Stimulated activated naive CD8-positive, alpha-beta T cell treated with anti-CD3 and anti-CD28 coated beads, Interleukin-15, amount 100 ng/mL, for 72 hours (primary cell): ENCODE measurements around the gene PARD6B.
A peak's percentile ranks its signal among the peaks of the same experiment; 100 is the strongest.
"Not testable (repeated sequence)": the region's sequence is repeated elsewhere in the genome, so short reads cannot be mapped to it uniquely, and the experiment has no call there.

ENCODE experiments used
- ATAC-seq: fragments of 150-1000 bp; cut with Tn5 transposase; 2 replicates; pipeline ENCODE4 v1.10.0; 2021; ENCODE audit warnings: mild to moderate bottlenecking, moderate library complexity
- DNase-seq, 2 donors: peaks; one replicate each; pipeline ENCODE4 v3.0.0; 2021 to 2022
- H3K27ac Mint-ChIP-seq, 2 donors: one replicate each; pipeline ENCODE4 v1.8.0; 2022; ENCODE audit warnings: mild to moderate bottlenecking in 2 of 2, mixed read lengths in 2 of 2, moderate library complexity in 2 of 2
- H3K27me3 Mint-ChIP-seq: one replicate; pipeline ENCODE4 v1.8.0; 2022; ENCODE audit warnings: mixed read lengths
- H3K4me1 Mint-ChIP-seq: one replicate; pipeline ENCODE4 v1.8.0; 2022; ENCODE audit warnings: mild to moderate bottlenecking, mixed read lengths
- H3K4me3 Mint-ChIP-seq, 2 donors: one replicate each; pipeline ENCODE4 v1.8.0; 2022; ENCODE audit warnings: mild to moderate bottlenecking in 2 of 2, mixed read lengths in 2 of 2, moderate library complexity in 1 of 2
- H3K9me3 Mint-ChIP-seq, 2 donors: one replicate each; pipeline ENCODE4 v1.8.0; 2022; ENCODE audit warnings: mixed read lengths in 2 of 2

PARD6B gene

DNA sequence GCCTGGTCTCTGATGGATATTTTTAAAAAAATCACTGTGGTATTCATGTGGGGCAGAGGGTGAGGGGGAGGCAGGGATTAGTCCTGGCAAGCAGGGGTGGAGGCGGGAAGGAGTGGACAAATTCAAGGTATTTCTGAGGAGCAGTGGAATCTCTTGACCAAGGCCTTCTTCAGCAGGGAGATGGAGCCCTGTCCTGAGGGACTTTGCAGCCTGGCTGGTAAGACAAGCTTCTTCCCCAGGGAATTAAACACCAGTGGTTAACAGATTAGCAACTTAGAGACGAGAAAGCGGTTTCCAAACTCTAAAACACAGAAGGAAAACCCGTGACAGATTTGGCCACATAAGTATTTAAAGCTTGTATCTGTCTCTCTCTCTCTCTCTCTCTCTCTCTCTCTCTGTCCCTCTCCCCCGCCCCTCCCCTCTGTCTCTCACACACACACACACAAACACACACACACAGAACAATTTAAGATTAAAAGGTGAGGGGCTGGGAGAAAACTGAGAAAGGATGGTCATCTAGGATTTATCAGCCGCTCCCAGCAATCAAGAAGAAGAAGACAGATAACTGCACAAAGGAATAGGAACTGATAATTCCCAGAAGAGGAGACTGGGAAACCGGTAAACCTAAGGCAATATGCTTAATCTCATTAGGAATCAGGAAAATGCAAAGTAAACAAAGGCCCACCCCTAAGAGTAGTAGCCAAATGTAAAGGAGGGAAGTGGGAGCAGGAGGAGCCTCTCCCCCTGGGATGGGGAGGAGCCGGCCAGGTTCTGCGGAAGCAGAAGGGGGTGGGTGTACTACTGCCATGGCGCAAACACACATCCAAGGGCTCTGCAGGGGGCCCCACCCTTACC is 35.8 kb downstream of the PARD6B start:
- H3K4me3 Mint-ChIP-seq, H3K27ac Mint-ChIP-seq, H3K27me3 Mint-ChIP-seq, ATAC-seq, H3K9me3 Mint-ChIP-seq, DNase-seq: not testable (repeated sequence)
- H3K4me1 Mint-ChIP-seq = peaks cover 11% of the 10 kb centered on the region

DNA sequence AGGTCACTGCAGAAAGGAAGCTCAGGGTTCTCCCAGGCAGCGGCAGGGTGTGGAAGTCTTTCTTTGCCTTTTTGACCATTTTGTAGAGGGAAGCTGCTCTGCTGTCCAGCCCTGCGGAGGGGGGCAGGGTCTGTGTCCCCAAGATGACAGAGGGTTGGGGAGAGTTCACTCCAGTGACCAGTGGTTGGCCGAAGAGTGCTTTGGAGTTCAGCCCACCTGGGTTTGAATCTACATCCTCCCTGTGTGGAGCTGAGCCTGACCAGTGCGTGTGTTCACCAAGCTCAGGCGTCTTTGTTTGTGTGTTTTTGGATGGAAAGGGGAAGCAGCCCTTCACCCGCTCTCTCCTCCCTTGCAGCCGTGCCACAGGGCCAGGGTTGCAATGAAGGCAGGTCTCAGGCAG is 37.6 kb downstream of the PARD6B start:
- H3K27me3 Mint-ChIP-seq, H3K9me3 Mint-ChIP-seq, ATAC-seq, H3K4me3 Mint-ChIP-seq, DNase-seq, H3K27ac Mint-ChIP-seq: not testable (repeated sequence)
- peaks cover 11% of the 10 kb centered on the region for H3K4me1 Mint-ChIP-seq

DNA sequence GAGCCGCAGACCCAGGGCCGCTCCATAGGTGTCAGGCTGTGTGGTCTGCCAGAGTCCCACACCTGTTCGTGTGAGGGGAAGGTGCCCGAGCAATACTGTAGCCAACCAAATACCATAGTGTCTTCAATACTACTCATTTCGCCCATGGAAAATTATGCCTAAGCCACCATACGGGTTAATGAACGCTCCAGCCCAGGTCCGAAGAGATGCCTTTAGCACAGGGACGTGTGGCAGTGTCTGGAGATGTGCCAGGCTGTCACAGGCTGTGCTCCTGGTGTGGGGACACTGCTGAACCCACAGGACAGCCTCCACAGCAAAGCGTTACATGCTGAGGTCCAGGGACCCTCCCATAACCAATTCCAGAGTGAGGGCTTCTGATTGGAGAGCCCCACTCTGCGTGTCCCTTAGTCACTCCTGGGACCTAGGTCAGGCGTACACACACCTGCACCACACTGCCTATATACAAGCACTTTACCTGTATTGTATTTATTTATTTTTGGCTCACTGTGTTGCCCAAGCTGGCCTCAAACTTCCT is 38.2 kb downstream of the PARD6B start:
- ATAC-seq, H3K27me3 Mint-ChIP-seq, H3K4me3 Mint-ChIP-seq, DNase-seq, H3K27ac Mint-ChIP-seq, H3K9me3 Mint-ChIP-seq: not testable (repeated sequence)
- H3K4me1 Mint-ChIP-seq = peaks cover 11% of the 10 kb centered on the region

DNA sequence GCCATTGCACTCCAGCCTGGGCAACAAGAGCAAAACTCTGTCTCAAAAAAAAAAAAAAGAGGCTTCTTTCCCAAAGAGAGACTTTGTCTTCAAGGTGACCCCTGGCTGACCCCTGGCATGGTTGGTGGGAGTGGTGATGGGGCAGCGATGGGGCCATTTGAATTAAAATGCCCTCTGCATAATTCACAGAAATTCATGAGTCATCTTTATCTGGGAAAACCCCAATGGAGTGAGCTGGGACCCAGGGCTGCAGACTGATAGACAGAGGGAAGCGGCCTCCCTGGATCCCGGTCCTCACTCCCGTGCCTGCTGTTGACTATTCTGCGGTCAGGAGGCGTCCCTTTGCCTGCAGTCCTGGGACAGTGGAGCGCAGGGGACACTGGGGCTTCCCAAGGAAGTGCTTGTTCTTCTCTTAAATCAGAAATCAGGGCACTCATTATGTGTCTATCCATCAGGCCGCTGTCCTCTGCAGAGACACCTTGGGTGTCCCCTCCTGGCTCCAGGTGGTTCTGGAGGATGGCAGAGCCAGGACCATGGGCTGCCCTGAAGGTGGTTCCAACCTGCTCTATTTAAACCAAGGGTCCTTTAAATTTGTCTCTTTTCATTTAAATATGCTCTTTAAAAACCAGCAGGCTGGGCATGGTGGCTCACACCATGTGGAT is 40.2 kb downstream of the PARD6B start:
- DNase-seq, H3K9me3 Mint-ChIP-seq, H3K27me3 Mint-ChIP-seq, H3K4me3 Mint-ChIP-seq, ATAC-seq: not testable (repeated sequence)
- Mint-ChIP-seq H3K27ac (peak overlapping the region; percentile 8 to 12), H3K4me1 (peaks cover 11% of the 10 kb centered on the region)

DNA sequence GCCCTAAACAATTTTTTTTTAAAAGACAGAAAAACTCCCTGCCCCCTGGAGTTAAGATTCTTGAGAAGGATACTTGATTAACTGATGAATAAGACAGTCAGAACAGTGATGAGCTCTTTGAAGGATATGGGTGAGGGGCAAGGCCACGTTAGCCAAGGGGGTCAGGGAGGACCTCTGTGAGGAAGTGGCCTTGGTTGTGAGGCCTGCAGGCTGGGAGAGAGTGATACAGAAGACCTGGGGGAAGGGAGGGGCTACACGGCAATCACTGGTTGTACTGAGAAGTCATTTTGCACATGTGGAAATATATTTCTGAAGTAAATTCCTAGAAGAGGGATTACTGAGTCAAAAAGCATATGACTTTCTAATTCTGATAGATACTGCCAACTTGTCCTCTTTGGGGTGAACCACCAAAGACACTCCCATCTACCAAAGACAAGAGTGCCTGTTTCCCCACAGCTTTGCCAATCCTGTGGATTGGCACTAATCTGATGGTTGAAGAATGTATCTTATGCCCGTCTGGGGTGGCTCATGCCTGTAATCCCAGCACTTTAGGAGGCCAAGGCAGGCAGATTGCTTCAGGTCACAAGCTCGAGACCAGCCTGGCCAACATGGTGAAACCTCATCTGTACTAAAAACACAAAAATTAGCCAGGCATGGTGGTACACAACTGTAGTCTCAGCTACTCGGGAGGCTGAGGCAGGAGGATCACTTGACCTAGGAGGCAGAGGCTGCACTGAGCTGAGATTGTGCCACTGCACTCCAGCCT is 41.2 kb downstream of the PARD6B start:
- peaks cover 11% of the 10 kb centered on the region for H3K4me1 Mint-ChIP-seq
- DNase-seq (no peak), ATAC-seq (no peak)
- no peaks in the 10 kb centered on the region for H3K9me3 Mint-ChIP-seq
- H3K27ac Mint-ChIP-seq = no peak overlapping the region
- no peak overlapping the region for H3K4me3 Mint-ChIP-seq
- no peaks in the 10 kb centered on the region for H3K27me3 Mint-ChIP-seq

DNA sequence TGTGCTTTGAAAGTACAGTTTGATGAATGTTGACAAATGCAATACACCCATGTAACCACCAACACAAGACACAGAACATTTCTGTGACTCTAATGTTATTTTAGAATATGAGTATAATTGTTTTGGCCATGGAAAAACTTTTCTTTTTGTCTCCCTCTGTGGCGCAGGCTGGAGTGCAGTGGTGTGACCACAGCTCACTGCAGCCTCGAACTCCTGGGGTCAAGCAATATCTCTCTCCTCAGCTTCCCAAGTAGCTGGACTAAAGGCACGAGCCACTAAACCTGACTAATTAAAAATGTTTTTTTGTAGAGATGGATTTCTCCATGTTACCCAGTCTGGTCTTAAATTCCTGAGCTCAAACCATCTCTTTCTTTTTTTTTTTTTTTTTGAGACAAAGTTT is 43.1 kb downstream of the PARD6B start:
- peak overlapping the region in 1 of 2 donors; percentile 65 for H3K27ac Mint-ChIP-seq
- H3K4me1 Mint-ChIP-seq = peaks cover 11% of the 10 kb centered on the region
- no peak for ATAC-seq
- no peaks in the 10 kb centered on the region for H3K27me3 Mint-ChIP-seq
- no peak overlapping the region for H3K4me3 Mint-ChIP-seq
- H3K9me3 Mint-ChIP-seq = no peaks in the 10 kb centered on the region
- no peak for DNase-seq

DNA sequence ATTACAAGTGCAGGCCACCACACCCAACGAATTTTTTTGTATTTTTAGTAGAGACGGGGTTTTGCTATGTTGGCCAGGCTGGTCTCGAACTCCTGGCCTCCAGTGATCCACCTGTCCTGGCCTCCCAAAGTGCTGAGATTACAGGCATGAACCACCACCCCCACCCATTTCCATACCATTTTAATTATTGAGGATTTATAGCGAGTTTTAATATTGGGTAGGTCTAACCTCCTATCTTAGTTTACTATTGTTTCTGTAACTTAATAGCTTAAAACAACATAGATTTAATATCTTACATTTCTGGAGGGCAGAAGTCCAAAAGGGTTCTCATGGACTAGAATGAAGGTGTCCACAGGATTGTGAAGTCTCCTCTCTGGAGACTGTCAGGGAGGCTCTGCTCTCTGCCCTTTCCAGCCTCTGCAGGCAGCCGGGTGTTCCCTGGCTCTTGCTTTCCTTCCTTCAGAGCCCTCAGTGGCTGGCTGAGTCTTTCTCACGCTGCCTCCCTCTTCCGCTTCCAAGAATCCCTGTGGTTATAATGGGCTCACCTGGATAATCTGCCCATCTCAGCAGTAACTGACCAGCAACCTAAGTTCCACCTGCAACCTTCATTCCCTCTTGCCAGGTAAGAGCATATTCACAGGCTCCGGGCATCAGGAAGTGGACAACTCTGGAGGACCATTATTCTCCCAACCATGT is 44.9 kb downstream of the PARD6B start:
- Mint-ChIP-seq H3K9me3 (no peaks in the 10 kb centered on the region), H3K4me1 (peaks cover 7% of the 10 kb centered on the region), H3K27me3 (peaks cover 8% of the 10 kb centered on the region), H3K4me3 (no peak overlapping the region), H3K27ac (no peak overlapping the region)
- no peak for ATAC-seq
- DNase-seq = no peak

DNA sequence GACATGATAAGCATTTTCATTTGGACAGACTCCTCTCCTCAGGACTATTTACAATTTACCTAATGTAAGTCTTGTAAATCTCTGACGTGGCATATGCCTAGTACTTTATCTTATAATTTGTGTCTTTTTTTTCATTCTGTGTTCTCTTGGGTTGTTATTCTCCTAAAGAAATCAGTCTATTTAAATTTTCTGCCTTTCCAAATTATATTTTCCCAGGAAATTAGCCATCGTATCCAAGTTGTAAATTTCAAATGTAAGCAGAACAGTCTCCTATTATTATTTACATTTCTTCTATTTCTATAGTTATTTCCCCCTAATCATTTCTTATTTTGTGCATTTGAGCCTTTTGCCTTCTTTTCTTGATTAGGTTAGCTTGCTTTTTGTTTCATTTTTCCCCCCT is 46.0 kb downstream of the PARD6B start:
- H3K27me3 Mint-ChIP-seq = peaks cover 8% of the 10 kb centered on the region
- no peak overlapping the region for H3K4me3 Mint-ChIP-seq
- no peaks in the 10 kb centered on the region for H3K4me1 Mint-ChIP-seq
- no peaks in the 10 kb centered on the region for H3K9me3 Mint-ChIP-seq
- no peak for DNase-seq
- ATAC-seq = no peak
- no peak overlapping the region for H3K27ac Mint-ChIP-seq

DNA sequence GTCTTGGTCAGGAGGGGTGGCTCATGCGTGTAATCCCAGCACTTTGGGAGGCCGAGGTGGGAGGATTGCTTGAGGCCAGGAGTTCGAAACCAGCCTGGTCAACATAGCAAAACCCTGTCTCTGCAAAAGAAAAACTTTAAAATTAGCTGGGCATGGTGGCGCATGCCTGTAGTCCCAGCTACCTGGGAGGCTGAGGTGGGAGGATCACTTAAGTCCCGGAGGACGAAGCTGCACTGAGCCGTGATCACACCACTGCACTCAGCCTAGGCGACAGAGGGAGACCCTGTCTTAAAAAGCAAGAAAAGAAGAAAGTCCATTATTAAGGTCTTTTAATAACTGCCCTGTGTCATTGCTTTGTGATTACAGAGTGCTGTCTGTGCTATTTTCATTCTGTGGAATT is 47.6 kb downstream of the PARD6B start:
- not testable (repeated sequence) for H3K9me3 Mint-ChIP-seq, H3K27me3 Mint-ChIP-seq, H3K27ac Mint-ChIP-seq, H3K4me1 Mint-ChIP-seq, H3K4me3 Mint-ChIP-seq, DNase-seq, ATAC-seq

DNA sequence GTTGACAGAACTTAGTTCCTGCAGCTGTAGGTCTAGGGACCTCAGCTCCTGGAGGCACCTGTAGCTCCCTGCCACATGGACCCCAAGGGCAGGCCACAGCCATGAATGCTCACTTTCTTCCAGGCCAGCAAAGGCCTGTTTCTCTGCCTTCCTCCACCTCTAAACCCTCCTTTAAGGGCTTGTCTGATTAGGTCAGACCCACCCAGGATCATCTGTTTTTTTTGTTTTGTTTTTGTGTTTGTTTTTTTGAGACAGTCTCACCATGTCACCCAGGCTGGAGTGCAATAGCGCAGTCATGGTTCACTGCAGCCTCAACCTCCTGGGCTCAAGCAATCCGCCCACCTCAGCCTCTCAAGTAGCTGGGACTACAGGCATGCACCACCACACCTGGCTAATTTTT is 52.0 kb downstream of the PARD6B start:
- Mint-ChIP-seq H3K9me3 (no peaks in the 10 kb centered on the region), H3K4me1 (no peaks in the 10 kb centered on the region), H3K27ac (no peak overlapping the region), H3K4me3 (no peak overlapping the region), H3K27me3 (peaks cover 8% of the 10 kb centered on the region)
- DNase-seq (no peak), ATAC-seq (no peak)

DNA sequence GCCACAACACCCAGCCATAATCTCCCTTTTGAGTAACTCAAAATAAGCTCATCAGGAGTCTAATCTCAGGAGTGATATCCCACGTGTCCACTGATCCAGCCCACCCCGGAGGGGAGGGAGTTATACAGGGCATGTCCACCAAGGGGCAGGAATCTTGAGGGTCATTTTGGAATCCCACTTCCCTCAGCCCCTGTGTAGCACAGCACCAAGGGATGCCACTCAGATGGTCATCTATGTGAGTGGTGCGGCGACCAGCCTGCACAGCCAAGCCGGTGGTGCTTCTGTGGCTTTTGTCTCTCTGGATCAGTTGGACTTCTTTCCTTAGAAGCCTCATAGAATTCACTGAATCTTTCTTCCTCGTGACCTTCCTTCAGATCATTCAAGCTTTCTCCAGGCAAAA is 52.5 kb downstream of the PARD6B start:
- no peaks in the 10 kb centered on the region for H3K4me1 Mint-ChIP-seq
- H3K27me3 Mint-ChIP-seq = peaks cover 8% of the 10 kb centered on the region
- H3K4me3 Mint-ChIP-seq = no peak overlapping the region
- H3K9me3 Mint-ChIP-seq = no peaks in the 10 kb centered on the region
- DNase-seq (no peak), ATAC-seq (no peak)
- no peak overlapping the region for H3K27ac Mint-ChIP-seq

DNA sequence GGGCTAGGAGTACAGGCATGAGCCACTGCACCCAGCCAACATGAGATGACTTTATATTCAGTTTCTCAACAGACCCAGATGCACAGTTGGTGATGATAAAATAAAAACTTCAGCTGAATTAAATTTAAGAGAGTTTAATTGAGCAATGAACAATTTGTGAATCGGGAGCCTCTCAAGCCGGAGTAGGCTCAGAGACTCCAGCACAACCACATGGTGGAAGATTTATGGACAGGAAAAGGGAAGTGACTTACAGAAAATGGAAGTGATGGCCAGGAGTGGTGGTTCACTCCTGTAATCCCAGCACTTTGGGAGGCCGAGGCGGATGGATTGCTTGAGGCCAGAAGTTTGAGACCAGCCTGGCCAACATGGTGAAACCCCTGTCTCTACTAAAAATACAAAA is 53.1 kb downstream of the PARD6B start:
- Mint-ChIP-seq H3K27ac (peak overlapping the region in 1 of 2 donors; percentile 74), H3K9me3 (no peaks in the 10 kb centered on the region), H3K4me1 (no peaks in the 10 kb centered on the region), H3K4me3 (no peak overlapping the region), H3K27me3 (peaks cover 8% of the 10 kb centered on the region)
- no peak for DNase-seq
- ATAC-seq = no peak

DNA sequence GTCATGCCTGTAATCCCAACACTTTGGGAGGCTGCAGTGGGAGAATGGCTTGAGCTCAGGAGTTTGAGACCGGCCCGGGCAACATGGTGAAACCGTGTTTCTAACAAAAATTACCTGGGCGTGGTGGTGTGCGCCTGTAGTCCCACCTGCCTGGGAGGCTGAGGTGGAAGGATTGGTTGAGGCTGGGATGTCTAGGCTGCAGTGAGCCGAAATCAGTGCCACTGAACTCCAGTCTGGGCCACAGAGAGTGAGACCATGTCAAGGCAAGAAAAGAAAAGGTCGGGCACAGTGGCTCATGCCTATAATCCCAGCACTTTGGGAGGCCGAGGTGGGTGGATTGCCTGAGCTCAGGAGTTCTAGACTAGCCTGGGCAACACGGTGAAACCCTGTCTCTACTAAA is 55.3 kb downstream of the PARD6B start:
- Mint-ChIP-seq H3K27ac (no peak overlapping the region), H3K4me1 (peaks cover 13% of the 10 kb centered on the region), H3K9me3 (no peaks in the 10 kb centered on the region), H3K4me3 (no peak overlapping the region), H3K27me3 (no peaks in the 10 kb centered on the region)
- ATAC-seq (no peak), DNase-seq (no peak)

DNA sequence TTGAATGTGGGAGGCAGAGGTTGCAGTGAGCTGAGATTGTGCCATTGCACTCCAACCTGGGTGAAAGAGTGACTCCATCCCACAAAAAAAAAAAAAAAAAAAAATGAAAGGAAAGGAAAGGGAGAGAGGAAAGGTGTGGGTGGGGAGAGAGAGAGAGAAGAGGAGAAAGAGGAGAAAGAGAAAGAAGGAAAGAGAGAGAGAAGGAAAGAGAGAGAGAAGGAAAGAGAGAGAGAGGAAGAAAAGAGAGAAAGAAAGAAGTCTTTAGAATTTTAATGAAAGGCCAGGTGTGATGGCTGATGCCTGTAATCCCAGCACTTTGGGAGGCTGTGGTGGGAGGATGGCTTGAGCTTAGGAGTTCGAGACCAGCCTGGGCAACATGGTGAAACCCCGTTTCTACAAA is 55.8 kb downstream of the PARD6B start:
- ATAC-seq = no peak
- Mint-ChIP-seq H3K27me3 (no peaks in the 10 kb centered on the region), H3K27ac (no peak overlapping the region), H3K4me3 (no peak overlapping the region), H3K4me1 (peaks cover 13% of the 10 kb centered on the region), H3K9me3 (no peaks in the 10 kb centered on the region)
- no peak for DNase-seq
